ENCODE measurements around the gene LPIN1. TPM values are rescaled to one million over a fixed set of nuclear protein-coding genes. Genes with fewer than 3 reads are reported as not detected.

The LPIN1 gene
- total and polyA plus RNA-seq, 2 of the 13 experiments (the other 11 are each of a cell fraction or from before 2014, with no cell fraction given), result 9.7 to 19.4 TPM

DNA sequence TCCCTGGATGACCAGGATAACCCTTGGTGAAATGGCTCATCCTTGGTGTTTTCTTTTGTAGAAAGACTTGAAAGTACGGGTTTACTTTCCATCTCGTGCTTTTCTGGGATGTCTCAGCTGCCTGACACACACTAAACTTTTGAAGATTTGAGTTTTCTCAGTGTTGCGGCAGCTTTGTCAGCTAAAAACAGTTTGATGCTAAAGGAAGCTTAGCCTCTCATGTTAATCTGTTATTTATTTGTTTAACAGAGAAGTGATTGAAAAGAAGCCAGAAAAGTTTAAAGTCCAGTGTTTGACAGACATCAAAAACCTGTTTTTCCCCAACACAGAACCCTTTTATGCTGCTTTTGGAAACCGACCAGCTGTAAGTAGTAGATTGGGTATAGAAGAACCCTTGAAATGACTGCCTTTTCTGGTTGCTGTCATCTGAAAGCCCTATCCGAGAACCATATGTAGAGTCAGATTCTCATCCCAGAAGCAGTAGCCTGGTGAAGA, 72.8 kb downstream of the LPIN1 start (continued):
- TF ChIP-seq IRF2 (CRISPR knock-in tag; IDR thresholded peaks at IDR 0.05), result peak; percentile 49; the same call in 1 of the 2 replicates
- no peak for TF ChIP-seq ZNF256 (CRISPR knock-in tag; conservative IDR thresholded peaks at IDR 0.05)

DNA sequence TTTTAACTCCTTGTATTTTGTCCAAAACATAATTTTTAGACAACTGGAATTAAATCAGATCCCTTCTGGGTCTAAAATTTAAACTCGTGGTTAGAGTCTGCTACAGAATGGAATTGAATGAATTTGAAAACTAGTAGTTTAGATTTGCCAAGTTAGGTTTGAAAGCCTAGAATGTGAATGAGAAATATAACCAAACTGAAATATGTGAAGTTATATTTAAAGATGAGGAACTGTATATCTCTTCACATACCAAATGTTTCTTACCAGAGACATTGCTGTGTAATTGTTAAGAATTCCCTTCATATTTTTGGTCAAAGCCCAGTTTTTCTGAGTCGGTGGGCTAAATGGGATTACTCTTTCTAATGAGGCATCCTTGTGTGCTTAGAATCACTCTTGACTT, 74.2 kb downstream of the LPIN1 start:
- FAIRE-seq (no peak), DNase-seq (ENCODE audit: low spot score) (no peak), ATAC-seq (no peak)
- H3K9ac ChIP-seq (ENCODE audit: insufficient read depth, low read depth, low read length), result no peak overlapping the region
- H4K20me1 ChIP-seq (ENCODE audit: insufficient read depth, low read length), result no peaks in the 10 kb centered on the region
- intact Hi-C loops (cut with micrococcal nuclease; ENCODE audit: unreplicated experiment), result no loop called here
- H3K4me3 ChIP-seq (replicated peaks in 1 of 3; ENCODE audit: insufficient read depth in 1 of 3, low read depth in 2 of 3, low read length in 3 of 3), result no peak overlapping the region
- peaks cover 64% of the 10 kb centered on the region for H3K4me1 ChIP-seq (ENCODE audit: insufficient read depth, low read length)
- no TSS peak for BruUV-seq (replicated peaks)
- 96% methylated on average over 2 of the region's 2 CpGs for WGBS (ENCODE audit: low lambda C conversion rate)
- H3K27me3 ChIP-seq (ENCODE audit: control insufficient read depth in 1 of 2, insufficient read depth in 2 of 2, low read length in 2 of 2), result no peaks in the 10 kb centered on the region
- no peaks in the 10 kb centered on the region for H3K9me3 ChIP-seq (ENCODE audit: low read length)
- no peaks in the 10 kb centered on the region for H3K79me2 ChIP-seq (ENCODE audit: insufficient read depth, low read length)
- ChIA-PET POLR2A (interaction anchor here (2.5 kb wide), 1 partner anchor 10 kb away, joined by 31 read pairs; no protein-coding TSS in a partner anchor), CTCF (ENCODE audit: low intra/inter-chr PET ratio, low total read pairs) (no interaction called here)
- peaks cover 0 to 22% of the 10 kb centered on the region in 2 experiments; a peak in 3 of 5 replicates for H3K36me3 ChIP-seq (replicated peaks in 1 of 2; ENCODE audit: control insufficient read depth in 1 of 2, insufficient read depth in 2 of 2, low read length in 2 of 2)
- in situ Hi-C loops (cut with HindIII; ENCODE audit: extremely low pct_ligation_motif_present, low pct_unique_long_range_greater_than_20kb), result no loop called here
- peak overlapping the region; percentile 82 for H3K27ac ChIP-seq (ENCODE audit: extremely low read length, insufficient read depth, low read length)
- no peak overlapping the region for H2AFZ ChIP-seq (ENCODE audit: low read length)
- TF ChIP-seq, protein P1, sequence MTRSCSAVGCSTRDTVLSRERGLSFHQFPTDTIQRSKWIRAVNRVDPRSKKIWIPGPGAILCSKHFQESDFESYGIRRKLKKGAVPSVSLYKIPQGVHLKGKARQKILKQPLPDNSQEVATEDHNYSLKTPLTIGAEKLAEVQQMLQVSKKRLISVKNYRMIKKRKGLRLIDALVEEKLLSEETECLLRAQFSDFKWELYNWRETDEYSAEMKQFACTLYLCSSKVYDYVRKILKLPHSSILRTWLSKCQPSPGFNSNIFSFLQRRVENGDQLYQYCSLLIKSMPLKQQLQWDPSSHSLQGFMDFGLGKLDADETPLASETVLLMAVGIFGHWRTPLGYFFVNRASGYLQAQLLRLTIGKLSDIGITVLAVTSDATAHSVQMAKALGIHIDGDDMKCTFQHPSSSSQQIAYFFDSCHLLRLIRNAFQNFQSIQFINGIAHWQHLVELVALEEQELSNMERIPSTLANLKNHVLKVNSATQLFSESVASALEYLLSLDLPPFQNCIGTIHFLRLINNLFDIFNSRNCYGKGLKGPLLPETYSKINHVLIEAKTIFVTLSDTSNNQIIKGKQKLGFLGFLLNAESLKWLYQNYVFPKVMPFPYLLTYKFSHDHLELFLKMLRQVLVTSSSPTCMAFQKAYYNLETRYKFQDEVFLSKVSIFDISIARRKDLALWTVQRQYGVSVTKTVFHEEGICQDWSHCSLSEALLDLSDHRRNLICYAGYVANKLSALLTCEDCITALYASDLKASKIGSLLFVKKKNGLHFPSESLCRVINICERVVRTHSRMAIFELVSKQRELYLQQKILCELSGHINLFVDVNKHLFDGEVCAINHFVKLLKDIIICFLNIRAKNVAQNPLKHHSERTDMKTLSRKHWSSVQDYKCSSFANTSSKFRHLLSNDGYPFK (CRISPR knock-in tag; IDR thresholded peaks at IDR 0.05; ENCODE audit: borderline replicate concordance), result no peak
- TF ChIP-seq ZNF672 (CRISPR knock-in tag; IDR thresholded peaks at IDR 0.05) (no peak), ZNF782 (CRISPR knock-in tag; IDR thresholded peaks at IDR 0.05; ENCODE audit: borderline replicate concordance) (no peak), ZNF562 (CRISPR knock-in tag; IDR thresholded peaks at IDR 0.05; ENCODE audit: borderline replicate concordance) (no peak), HNF4G (IDR thresholded peaks at IDR 0.05; ENCODE audit: borderline replicate concordance, low read depth, low read length) (no peak), HNF4G (CRISPR knock-in tag; IDR thresholded peaks at IDR 0.05; ENCODE audit: borderline replicate concordance, low read depth) (no peak), ZZZ3 (CRISPR knock-in tag; IDR thresholded peaks at IDR 0.05; ENCODE audit: borderline replicate concordance) (no peak), HIVEP1 (CRISPR knock-in tag; IDR thresholded peaks at IDR 0.05) (no peak), NRL (CRISPR knock-in tag; IDR thresholded peaks at IDR 0.05; ENCODE audit: borderline replicate concordance) (no peak), NFYC (CRISPR knock-in tag; IDR thresholded peaks at IDR 0.05) (no peak)
- TF ChIP-seq, protein P2, sequence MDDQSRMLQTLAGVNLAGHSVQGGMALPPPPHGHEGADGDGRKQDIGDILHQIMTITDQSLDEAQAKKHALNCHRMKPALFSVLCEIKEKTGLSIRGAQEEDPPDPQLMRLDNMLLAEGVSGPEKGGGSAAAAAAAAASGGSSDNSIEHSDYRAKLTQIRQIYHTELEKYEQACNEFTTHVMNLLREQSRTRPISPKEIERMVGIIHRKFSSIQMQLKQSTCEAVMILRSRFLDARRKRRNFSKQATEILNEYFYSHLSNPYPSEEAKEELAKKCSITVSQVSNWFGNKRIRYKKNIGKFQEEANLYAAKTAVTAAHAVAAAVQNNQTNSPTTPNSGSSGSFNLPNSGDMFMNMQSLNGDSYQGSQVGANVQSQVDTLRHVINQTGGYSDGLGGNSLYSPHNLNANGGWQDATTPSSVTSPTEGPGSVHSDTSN (CRISPR knock-in tag; IDR thresholded peaks at IDR 0.05; ENCODE audit: borderline replicate concordance), result no peak
- TF ChIP-seq, protein P3, sequence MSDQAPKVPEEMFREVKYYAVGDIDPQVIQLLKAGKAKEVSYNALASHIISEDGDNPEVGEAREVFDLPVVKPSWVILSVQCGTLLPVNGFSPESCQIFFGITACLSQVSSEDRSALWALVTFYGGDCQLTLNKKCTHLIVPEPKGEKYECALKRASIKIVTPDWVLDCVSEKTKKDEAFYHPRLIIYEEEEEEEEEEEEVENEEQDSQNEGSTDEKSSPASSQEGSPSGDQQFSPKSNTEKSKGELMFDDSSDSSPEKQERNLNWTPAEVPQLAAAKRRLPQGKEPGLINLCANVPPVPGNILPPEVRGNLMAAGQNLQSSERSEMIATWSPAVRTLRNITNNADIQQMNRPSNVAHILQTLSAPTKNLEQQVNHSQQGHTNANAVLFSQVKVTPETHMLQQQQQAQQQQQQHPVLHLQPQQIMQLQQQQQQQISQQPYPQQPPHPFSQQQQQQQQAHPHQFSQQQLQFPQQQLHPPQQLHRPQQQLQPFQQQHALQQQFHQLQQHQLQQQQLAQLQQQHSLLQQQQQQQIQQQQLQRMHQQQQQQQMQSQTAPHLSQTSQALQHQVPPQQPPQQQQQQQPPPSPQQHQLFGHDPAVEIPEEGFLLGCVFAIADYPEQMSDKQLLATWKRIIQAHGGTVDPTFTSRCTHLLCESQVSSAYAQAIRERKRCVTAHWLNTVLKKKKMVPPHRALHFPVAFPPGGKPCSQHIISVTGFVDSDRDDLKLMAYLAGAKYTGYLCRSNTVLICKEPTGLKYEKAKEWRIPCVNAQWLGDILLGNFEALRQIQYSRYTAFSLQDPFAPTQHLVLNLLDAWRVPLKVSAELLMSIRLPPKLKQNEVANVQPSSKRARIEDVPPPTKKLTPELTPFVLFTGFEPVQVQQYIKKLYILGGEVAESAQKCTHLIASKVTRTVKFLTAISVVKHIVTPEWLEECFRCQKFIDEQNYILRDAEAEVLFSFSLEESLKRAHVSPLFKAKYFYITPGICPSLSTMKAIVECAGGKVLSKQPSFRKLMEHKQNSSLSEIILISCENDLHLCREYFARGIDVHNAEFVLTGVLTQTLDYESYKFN (CRISPR knock-in tag; conservative IDR thresholded peaks at IDR 0.05), result no peak
- H3K4me2 ChIP-seq (ENCODE audit: low read depth, low read length), result no peak overlapping the region
